ENCODE measurements around the gene TMEM45A.
"Not testable (repeated sequence)": the region's sequence is repeated elsewhere in the genome, so short reads cannot be mapped to it uniquely, and the experiment has no call there.

The TMEM45A gene

GRCh38 chr3:100536093-100536492 lies 43.7 kb downstream of the TMEM45A start:
- FAIRE-seq, result no peak

- no peak for FAIRE-seq
Observed at GRCh38 chr3:100537646-100538338, 45.4 kb downstream of the TMEM45A start.

- no peak for FAIRE-seq
Observed at GRCh38 chr3:100538339-100538706, 45.9 kb downstream of the TMEM45A start.

GRCh38 chr3:100540791-100541334 lies 48.4 kb downstream of the TMEM45A start:
- FAIRE-seq, result no peak

GRCh38 chr3:100541428-100541827 lies 49.0 kb downstream of the TMEM45A start:
- not testable (repeated sequence) for FAIRE-seq

- no peak for FAIRE-seq
Observed at GRCh38 chr3:100545371-100545770, 53.0 kb downstream of the TMEM45A start.

- FAIRE-seq, result no peak
Observed at GRCh38 chr3:100546020-100546744, 53.8 kb downstream of the TMEM45A start.

GRCh38 chr3:100548053-100548452 lies 55.6 kb downstream of the TMEM45A start:
- no peak for FAIRE-seq

GRCh38 chr3:100553618-100554372 lies 61.4 kb downstream of the TMEM45A start:
- no peak for FAIRE-seq

GRCh38 chr3:100554373-100554676 lies 61.9 kb downstream of the TMEM45A start:
- no peak for FAIRE-seq

- FAIRE-seq, result no peak
Observed at GRCh38 chr3:100556673-100557310, 64.4 kb downstream of the TMEM45A start.

- no peak for FAIRE-seq
Observed at GRCh38 chr3:100558233-100558632, 65.8 kb downstream of the TMEM45A start.

- FAIRE-seq, result no peak
Observed at GRCh38 chr3:100560426-100560825, 68.0 kb downstream of the TMEM45A start.

- no peak for FAIRE-seq
Observed at GRCh38 chr3:100561459-100562158, 69.2 kb downstream of the TMEM45A start.

GRCh38 chr3:100562224-100562857 lies 69.9 kb downstream of the TMEM45A start:
- no peak for FAIRE-seq

GRCh38 chr3:100563228-100563627 lies 70.8 kb downstream of the TMEM45A start:
- FAIRE-seq, result no peak

GRCh38 chr3:100563652-100564211 lies 71.3 kb downstream of the TMEM45A start:
- no peak for FAIRE-seq

- FAIRE-seq, result no peak
Observed at GRCh38 chr3:100570811-100571210, 78.4 kb downstream of the TMEM45A start.

GRCh38 chr3:100574536-100574935 lies 82.1 kb downstream of the TMEM45A start:
- FAIRE-seq, result no peak

- no peak for FAIRE-seq
Observed at GRCh38 chr3:100575704-100576103, 83.3 kb downstream of the TMEM45A start.

GRCh38 chr3:100577382-100578008 lies 85.1 kb downstream of the TMEM45A start:
- no peak for FAIRE-seq
